Vagina (tissue), 2 donors: Measurements from ENCODE around the gene SLC10A7.

Experiments used
- CTCF ChIP-seq, 3 experiments: fragments of 450-650 bp in 2 of 3; fragments of 200-600 bp in 1 of 3; sonication (generic) in 1 of 3; IDR thresholded peaks; one replicate each; pipeline ENCODE4 v1.5.1; 2017 to 2019; ENCODE audit warnings: antibody characterized with exemption in 3 of 3, mild to moderate bottlenecking in 2 of 3, moderate library complexity in 2 of 3
- POLR2A ChIP-seq, 2 donors: fragments of 450-650 bp; IDR thresholded peaks; one replicate each; pipeline ENCODE4 v1.6.1; 2017; ENCODE audit warnings: antibody characterized with exemption in 2 of 2, mild to moderate bottlenecking in 2 of 2, moderate library complexity in 2 of 2

- TF ChIP-seq CTCF (IDR thresholded peaks at IDR 0.05) (no peak), POLR2A (IDR thresholded peaks at IDR 0.05) (no peak)
These were observed 309.0 kb downstream of the SLC10A7 start for GRCh38 chr4:146212781-146213180.
